Activated CD8-positive, alpha-beta T cell treated with anti-CD3 and anti-CD28 coated beads for 36 hours (primary cell): ENCODE measurements around the gene RGL2. TPM values are rescaled to one million over a fixed set of nuclear protein-coding genes. Genes with fewer than 3 reads are reported as not detected.

ENCODE experiments used
- ATAC-seq: fragments of 200-7000 bp; cut with Tn5 transposase; one replicate; pipeline ENCODE4 v1.10.0; 2021; ENCODE audit warnings: mild to moderate bottlenecking, moderate library complexity
- CTCF ChIA-PET: fragments of 350-600 bp; sonication (Branson Sonifier 250); formaldehyde crosslinking; loops from one replicate; lab custom pipeline; 2021; ENCODE audit warnings: antibody characterized with exemption; lab: Charles Lee
- POLR2A ChIA-PET: fragments of 350-600 bp; sonication (Branson Sonifier 250); formaldehyde crosslinking; loops from one replicate; lab custom pipeline; 2021; ENCODE audit warnings: antibody characterized with exemption; lab: Charles Lee
- DNase-seq: peaks from one replicate; pipeline ENCODE4 v3.0.0-alpha.2; 2020
- H3K27ac Mint-ChIP-seq: one replicate; pipeline ENCODE4 v1.8.0; 2021; ENCODE audit warnings: mild to moderate bottlenecking, mixed read lengths
- H3K27me3 Mint-ChIP-seq: one replicate; pipeline ENCODE4 v1.8.0; 2021; ENCODE audit warnings: mixed read lengths
- H3K36me3 Mint-ChIP-seq: one replicate; pipeline ENCODE4 v1.8.0; 2021; ENCODE audit warnings: low read depth, mixed read lengths
- H3K4me1 Mint-ChIP-seq: one replicate; pipeline ENCODE4 v1.8.0; 2021; ENCODE audit warnings: low read depth, mixed read lengths
- H3K4me3 Mint-ChIP-seq: one replicate; pipeline ENCODE4 v1.8.0; 2021; ENCODE audit warnings: mild to moderate bottlenecking, moderate library complexity, mixed read lengths
- H3K9me3 Mint-ChIP-seq: one replicate; pipeline ENCODE4 v1.8.0; 2021; ENCODE audit warnings: mixed read lengths
- CTCF ChIP-seq: fragments of 200-600 bp; IDR thresholded peaks from one replicate; pipeline ENCODE4 v1.8.0; 2022; ENCODE audit warnings: antibody characterized with exemption, mild to moderate bottlenecking
- intact Hi-C: fragments of 100-400 bp; cut with micrococcal nuclease; formaldehyde crosslinking; loops from one replicate; pipeline ENCODE4 v1.10.0; 2022
- total RNA-seq, 2 experiments: library from RNA; stranded (reverse); gene quantifications; one replicate each; pipeline ENCODE4 v1.2.3, GENCODE V29; 2021

RGL2 gene
- total RNA-seq, 2 experiments from 2014 or later = 24.2 to 24.3 TPM

DNA sequence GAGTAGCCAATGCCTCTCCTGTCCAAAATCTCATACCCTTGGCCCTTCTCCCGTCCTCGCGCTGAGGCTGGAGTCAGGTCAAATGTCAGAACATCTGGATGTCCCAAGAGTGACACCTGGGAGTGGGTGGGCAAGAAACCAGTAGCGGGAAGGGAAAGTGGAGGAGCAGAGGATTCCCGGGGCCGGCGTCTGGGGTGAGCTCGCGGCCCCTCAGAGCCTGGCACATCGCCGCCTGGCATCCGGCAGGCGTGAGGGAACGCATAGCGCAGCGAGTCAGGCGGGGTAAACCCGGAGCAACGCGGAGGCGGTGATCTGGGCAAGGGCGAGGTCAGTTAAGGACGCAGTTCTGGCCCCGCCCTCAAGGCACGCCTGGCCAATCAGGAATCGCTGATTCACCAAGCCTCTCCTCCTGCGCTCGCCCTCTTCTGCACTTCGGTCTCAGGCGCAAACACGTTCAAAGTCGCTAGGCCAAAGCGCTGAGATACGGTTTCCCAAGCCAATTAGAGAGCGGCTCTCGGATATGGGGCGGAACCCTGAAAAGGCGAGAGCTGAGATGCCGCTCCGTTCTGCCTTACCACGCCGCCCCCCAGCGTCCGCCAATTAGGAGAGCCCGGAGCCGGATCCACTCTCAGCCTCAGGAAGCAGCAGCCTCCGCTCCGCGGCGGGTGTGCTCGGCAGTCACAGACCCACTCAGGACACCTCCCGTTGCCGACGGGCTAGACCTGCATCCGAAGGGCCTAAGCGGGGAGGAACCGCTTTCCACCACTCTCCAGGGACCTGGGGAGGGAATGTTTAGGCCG is 49.6 kb downstream of the RGL2 start:
- intact Hi-C loops = loop anchor here (2.0 to 10.0 kb wide), 4 partner anchors 37 to 244 kb away; partner anchors contain the start of gene HLA-DOA
- ATAC-seq (peak; percentile 91), DNase-seq (peak; percentile 99)
- no peaks in the 10 kb centered on the region for H3K9me3 Mint-ChIP-seq
- peaks cover 34% of the 10 kb centered on the region for H3K4me1 Mint-ChIP-seq
- CTCF ChIA-PET = interaction anchor here (0.6 to 5.2 kb wide), 48 partner anchors 10 to 357 kb away, joined by 3 to 75 read pairs (median 6); partner anchors contain the start of genes B3GALT4, HLA-DMA, HLA-DPB1 and HSD17B8
- no peaks in the 10 kb centered on the region for H3K27me3 Mint-ChIP-seq
- peak overlapping the region; percentile 97 for H3K27ac Mint-ChIP-seq
- no peak for TF ChIP-seq CTCF
- H3K4me3 Mint-ChIP-seq = peak overlapping the region; percentile 92
- H3K36me3 Mint-ChIP-seq = peaks cover 28% of the 10 kb centered on the region
- POLR2A ChIA-PET = interaction anchor here (0.5 to 5.2 kb wide), 30 partner anchors 9 to 445 kb away, joined by 3 to 53 read pairs (median 6); partner anchors contain the start of genes B3GALT4, COL11A2, HSD17B8 and RING1

DNA sequence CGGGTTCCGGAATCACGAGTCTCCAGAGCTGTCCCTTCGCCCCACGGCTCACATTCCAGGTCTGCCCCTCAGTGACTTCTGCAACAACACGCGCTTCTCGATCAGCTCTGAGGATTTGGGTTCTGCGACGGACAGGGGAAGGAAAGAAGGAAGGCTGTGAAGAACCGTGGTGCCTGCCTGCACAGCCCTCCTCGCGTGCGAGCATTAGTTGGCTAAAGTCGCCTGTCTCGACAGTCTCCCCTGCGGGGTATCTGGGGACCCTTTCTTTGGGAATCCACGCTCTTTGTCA is 50.2 kb downstream of the RGL2 start:
- peaks cover 28% of the 10 kb centered on the region for H3K36me3 Mint-ChIP-seq
- ChIA-PET CTCF (interaction anchor here (0.6 to 5.2 kb wide), 46 partner anchors 10 to 356 kb away, joined by 3 to 75 read pairs (median 6); partner anchors contain the start of genes B3GALT4, HLA-DMA, HLA-DPB1 and HSD17B8), POLR2A (interaction anchor here (0.5 to 5.2 kb wide), 25 partner anchors 9 to 395 kb away, joined by 3 to 53 read pairs (median 6); partner anchors contain the start of genes B3GALT4, COL11A2, HSD17B8 and PSMB9)
- peak overlapping the region; percentile 97 for H3K27ac Mint-ChIP-seq
- no peak for DNase-seq
- H3K27me3 Mint-ChIP-seq = no peaks in the 10 kb centered on the region
- intact Hi-C loops = loop anchor here (2.0 to 10.0 kb wide), 4 partner anchors 36 to 244 kb away; partner anchors contain the start of gene HLA-DOA
- no peaks in the 10 kb centered on the region for H3K9me3 Mint-ChIP-seq
- peaks cover 34% of the 10 kb centered on the region for H3K4me1 Mint-ChIP-seq
- TF ChIP-seq CTCF = peak; percentile 65
- H3K4me3 Mint-ChIP-seq = peak overlapping the region; percentile 92
- ATAC-seq = peak; percentile 17

DNA sequence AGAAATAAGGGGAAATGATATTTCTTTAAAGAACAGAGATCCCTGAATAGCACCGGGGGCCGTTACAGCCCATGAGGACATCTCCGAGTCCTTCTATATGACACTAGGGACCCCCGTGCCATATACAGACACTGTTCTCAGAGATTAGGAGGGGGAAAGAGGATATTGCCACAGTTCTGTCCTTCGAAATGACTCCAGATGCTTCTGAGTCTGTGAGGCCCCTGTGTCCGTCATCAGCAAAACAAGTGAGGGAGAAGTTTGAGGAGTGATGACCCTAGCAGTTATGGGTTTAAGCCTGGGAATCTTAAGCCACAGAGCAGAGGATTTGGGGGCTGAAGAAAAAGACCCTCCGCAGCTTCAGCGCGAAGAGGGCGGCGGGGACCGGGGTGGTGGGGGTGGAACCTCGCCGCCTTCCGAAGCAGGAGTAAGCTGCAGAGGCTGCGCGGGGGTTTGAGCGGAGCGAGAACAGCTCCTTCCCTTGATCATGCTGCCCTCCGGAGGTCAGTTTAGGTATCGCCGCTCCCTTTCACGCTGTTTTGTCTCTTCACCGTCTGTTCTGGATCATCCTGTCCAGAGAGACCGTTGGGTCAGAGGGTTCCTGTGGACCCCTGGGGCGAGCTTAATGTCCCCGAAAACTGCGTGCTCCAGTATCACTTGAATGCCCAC is 50.6 kb downstream of the RGL2 start:
- TF ChIP-seq CTCF = peak; percentile 95
- H3K4me1 Mint-ChIP-seq = peaks cover 34% of the 10 kb centered on the region
- intact Hi-C loops = loop anchor here (2.0 to 10.0 kb wide), 4 partner anchors 36 to 243 kb away; partner anchors contain the start of gene HLA-DOA
- POLR2A ChIA-PET = interaction anchor here (0.5 to 5.2 kb wide), 28 partner anchors 9 to 395 kb away, joined by 3 to 53 read pairs (median 6); partner anchors contain the start of genes B3GALT4, COL11A2, HSD17B8 and PSMB9
- H3K27me3 Mint-ChIP-seq = no peaks in the 10 kb centered on the region
- DNase-seq = peak; percentile 97
- H3K9me3 Mint-ChIP-seq = no peaks in the 10 kb centered on the region
- CTCF ChIA-PET = interaction anchor here (0.6 to 5.2 kb wide), 52 partner anchors 9 to 356 kb away, joined by 3 to 75 read pairs (median 6); partner anchors contain the start of genes B3GALT4, HLA-DMA, HLA-DPB1 and HSD17B8
- H3K4me3 Mint-ChIP-seq = peak overlapping the region; percentile 92
- H3K27ac Mint-ChIP-seq = peak overlapping the region; percentile 97
- ATAC-seq = peak; percentile 55
- peaks cover 28% of the 10 kb centered on the region for H3K36me3 Mint-ChIP-seq

DNA sequence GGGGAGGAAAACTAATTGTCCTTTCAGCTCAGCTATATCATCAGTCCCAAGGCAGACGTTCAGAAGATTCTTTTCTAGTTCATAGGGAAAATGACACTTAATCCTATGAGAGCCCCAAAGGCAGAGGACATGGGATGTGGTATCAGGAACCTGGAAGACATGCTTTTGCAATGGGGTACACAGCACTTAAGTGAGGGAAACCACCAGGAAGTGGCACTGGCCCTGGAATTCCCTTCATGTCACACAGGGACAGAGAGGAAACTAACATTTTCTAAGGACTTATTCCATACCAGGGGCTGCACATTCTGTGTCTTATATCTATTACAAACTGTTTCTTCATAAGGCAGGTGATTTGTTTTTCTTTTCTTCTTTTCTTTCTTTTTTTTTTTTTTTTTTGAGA is 55.3 kb downstream of the RGL2 start:
- POLR2A ChIA-PET = interaction anchor here (1.3 kb wide), 1 partner anchor 38 kb away, joined by 4 read pairs; no protein-coding TSS in a partner anchor

More for the DNA sequence above, 55.3 kb downstream of the RGL2 start:
- ATAC-seq = no peak
- no peaks in the 10 kb centered on the region for H3K9me3 Mint-ChIP-seq
- H3K4me1 Mint-ChIP-seq = peaks cover 17% of the 10 kb centered on the region
- no peak overlapping the region for H3K4me3 Mint-ChIP-seq
- no peak overlapping the region for H3K27ac Mint-ChIP-seq
- H3K36me3 Mint-ChIP-seq = no peaks in the 10 kb centered on the region
- no peaks in the 10 kb centered on the region for H3K27me3 Mint-ChIP-seq
- TF ChIP-seq CTCF = no peak
- intact Hi-C loops = loop anchor here (10.0 kb wide), 2 partner anchors 79 to 239 kb away; partner anchors contain the start of gene HLA-DOA
- CTCF ChIA-PET = interaction anchor here (1.0 kb wide), 1 partner anchor 118 kb away, joined by 4 read pairs; no protein-coding TSS in a partner anchor
- DNase-seq = no peak
